Ishikawa (cell line): ENCODE measurements around the gene ATG5.

Experiments used
- MAX ChIP-seq: IDR thresholded peaks from 2 replicates; pipeline ENCODE4 v1.6.1; 2012
- REST ChIP-seq: IDR thresholded peaks from 2 replicates; pipeline ENCODE4 v1.6.1; 2012; ENCODE audit warnings: low read depth, mild to moderate bottlenecking
- TCF12 ChIP-seq: IDR thresholded peaks from 2 replicates; pipeline ENCODE4 v1.6.1; 2012; ENCODE audit warnings: low read depth

GRCh38 chr6:106363401-106364138 lies 38.0 kb upstream of the ATG5 start:
- TF ChIP-seq TCF12: no peak
- no peak for TF ChIP-seq REST
- TF ChIP-seq MAX: no peak
